Colonic mucosa (tissue), 4 donors: Measurements from ENCODE around the gene PLAAT2. TPM values are rescaled to one million over a fixed set of nuclear protein-coding genes. Genes with fewer than 3 reads are reported as not detected.
"Not testable (repeated sequence)": the region's sequence is repeated elsewhere in the genome, so short reads cannot be mapped to it uniquely, and the experiment has no call there.

Experiments
- DNase-seq: peaks from one replicate; pipeline ENCODE4 v3.0.0-alpha.2; 2020
- H3K27ac ChIP-seq: fragments of 200-600 bp; one replicate; pipeline ENCODE4 v1.8.0; 2021
- H3K27me3 ChIP-seq: fragments of 200-600 bp; one replicate; pipeline ENCODE4 v1.8.0; 2021
- H3K36me3 ChIP-seq: fragments of 200-600 bp; one replicate; pipeline ENCODE4 v1.8.0; 2021
- H3K4me1 ChIP-seq: fragments of 200-600 bp; one replicate; pipeline ENCODE4 v1.8.0; 2021; ENCODE audit warnings: mild to moderate bottlenecking
- H3K4me3 ChIP-seq: fragments of 200-600 bp; one replicate; pipeline ENCODE4 v1.8.0; 2021
- H3K9ac ChIP-seq, 2 donors: one replicate each; pipeline ENCODE4 v1.7.0; 2013; ENCODE audit warnings: control low read depth in 2 of 2, low read depth in 2 of 2, low read length in 2 of 2
- H3K9me3 ChIP-seq: fragments of 200-600 bp; one replicate; pipeline ENCODE4 v1.8.0; 2021
- intact Hi-C: fragments of 100-400 bp; cut with DNase I; formaldehyde crosslinking; loops from one replicate; pipeline ENCODE4 v1.14.1; 2022
- total RNA-seq, 2 donors: library from RNA; stranded (reverse); fragmentation: NEBNext Ultra II Directional in 1 of 2; extraction: Animal tissue kit (Norgen Biotek cat#: 25700) in 1 of 2; gene quantifications; one replicate each; pipeline ENCODE4 v1.2.1, GENCODE V29; 2021
- TF ChIP-seq, protein P1 (sequence below): fragments of 200-600 bp; IDR thresholded peaks from one replicate; pipeline ENCODE4 v1.8.0; 2022; ENCODE audit warnings: antibody characterized with exemption, mild to moderate bottlenecking
- donor health status: healthy.
- donor health status: DM: no; HTN: no; CAD: no.
- donor health status: DM: no; HTN: no; CAD: no.

PLAAT2 gene
- total RNA-seq, 2 donors from 2014 or later: 1.9 to 11.1 TPM

DNA sequence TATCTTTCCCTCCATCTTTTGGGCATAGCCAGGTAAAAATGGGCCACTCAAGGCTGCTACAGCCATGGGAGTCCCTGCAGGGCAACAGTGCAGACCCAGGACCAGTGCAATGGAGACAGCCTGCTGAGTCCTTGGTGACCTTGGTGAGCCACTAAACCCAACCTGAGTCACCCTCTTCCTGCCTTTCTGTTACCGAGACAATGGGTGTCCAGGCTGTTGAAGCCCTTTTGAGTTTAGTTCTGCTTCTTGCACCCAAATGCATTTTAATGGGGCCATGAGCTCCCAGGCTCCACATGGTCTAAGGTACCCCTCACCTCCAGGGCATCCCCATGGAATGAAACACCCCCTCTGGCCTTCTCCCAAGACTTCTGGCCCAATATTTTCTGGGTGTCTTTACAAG, 27.4 kb downstream of the PLAAT2 start:
- intact Hi-C loops: no loop called here
- Histone ChIP-seq H3K36me3 (no peaks in the 10 kb centered on the region), H3K27me3 (no peaks in the 10 kb centered on the region), H3K9ac (no peak overlapping the region), H3K9me3 (no peaks in the 10 kb centered on the region), H3K4me3 (no peak overlapping the region), H3K4me1 (peaks cover 10% of the 10 kb centered on the region), H3K27ac (peak overlapping the region; percentile 73)
- TF ChIP-seq, protein P1, sequence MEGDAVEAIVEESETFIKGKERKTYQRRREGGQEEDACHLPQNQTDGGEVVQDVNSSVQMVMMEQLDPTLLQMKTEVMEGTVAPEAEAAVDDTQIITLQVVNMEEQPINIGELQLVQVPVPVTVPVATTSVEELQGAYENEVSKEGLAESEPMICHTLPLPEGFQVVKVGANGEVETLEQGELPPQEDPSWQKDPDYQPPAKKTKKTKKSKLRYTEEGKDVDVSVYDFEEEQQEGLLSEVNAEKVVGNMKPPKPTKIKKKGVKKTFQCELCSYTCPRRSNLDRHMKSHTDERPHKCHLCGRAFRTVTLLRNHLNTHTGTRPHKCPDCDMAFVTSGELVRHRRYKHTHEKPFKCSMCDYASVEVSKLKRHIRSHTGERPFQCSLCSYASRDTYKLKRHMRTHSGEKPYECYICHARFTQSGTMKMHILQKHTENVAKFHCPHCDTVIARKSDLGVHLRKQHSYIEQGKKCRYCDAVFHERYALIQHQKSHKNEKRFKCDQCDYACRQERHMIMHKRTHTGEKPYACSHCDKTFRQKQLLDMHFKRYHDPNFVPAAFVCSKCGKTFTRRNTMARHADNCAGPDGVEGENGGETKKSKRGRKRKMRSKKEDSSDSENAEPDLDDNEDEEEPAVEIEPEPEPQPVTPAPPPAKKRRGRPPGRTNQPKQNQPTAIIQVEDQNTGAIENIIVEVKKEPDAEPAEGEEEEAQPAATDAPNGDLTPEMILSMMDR: no peak
- DNase-seq: no peak

DNA sequence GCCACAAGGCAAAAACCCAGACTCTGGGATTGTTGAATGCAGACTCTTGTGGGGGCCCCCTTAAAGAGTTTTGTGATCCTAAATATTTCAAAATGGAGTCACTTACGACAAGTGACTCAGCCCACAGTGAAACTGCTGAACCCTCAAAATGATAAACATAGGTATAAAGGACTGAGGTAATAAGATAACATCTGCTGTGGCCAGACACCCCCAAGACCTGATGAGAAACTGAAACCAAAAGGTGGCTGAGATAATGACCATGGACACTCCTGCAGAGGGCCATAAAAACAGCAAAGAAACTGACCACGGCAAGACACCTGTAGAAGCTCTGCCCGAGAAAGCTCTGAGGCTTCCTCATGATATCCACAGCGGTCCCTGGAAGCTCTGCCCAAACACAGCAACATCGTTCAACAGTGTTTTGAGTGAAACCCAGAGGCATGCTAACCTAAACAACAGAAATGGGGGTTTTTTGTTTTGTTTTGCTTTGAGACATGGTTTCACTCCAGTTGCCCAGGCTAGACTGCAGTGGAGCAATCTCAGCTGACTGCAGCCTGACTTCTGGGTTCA, 28.2 kb downstream of the PLAAT2 start:
- Histone ChIP-seq H3K27me3 (no peaks in the 10 kb centered on the region), H3K4me3 (no peak overlapping the region), H3K27ac (peak overlapping the region; percentile 73), H3K9me3 (no peaks in the 10 kb centered on the region), H3K9ac (no peak overlapping the region), H3K36me3 (no peaks in the 10 kb centered on the region), H3K4me1 (peaks cover 10% of the 10 kb centered on the region)
- no peak for DNase-seq
- TF ChIP-seq, protein P1: no peak
- intact Hi-C loops: no loop called here

DNA sequence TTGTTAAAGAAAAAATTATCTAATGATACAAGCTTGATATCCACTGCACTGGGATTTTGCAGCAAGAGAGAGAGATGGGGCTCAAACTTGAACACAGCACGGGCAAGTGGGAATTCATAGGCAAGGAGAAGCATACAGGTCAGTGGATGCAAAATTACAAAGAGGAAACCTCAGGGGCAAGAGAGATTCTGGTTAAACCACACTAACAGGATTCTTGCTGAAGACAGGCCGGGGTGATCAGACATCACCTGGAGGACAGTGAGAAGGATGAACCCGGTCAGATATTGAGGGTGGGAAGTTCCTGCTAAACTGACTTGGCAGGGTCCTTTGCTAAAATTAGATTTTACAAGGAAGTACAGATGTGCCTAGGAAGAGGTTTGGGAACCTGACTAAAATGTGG, 29.1 kb downstream of the PLAAT2 start:
- no peaks in the 10 kb centered on the region for H3K36me3 ChIP-seq
- H3K27ac ChIP-seq: no peak overlapping the region
- peaks cover 10% of the 10 kb centered on the region for H3K4me1 ChIP-seq
- TF ChIP-seq, protein P1: no peak
- intact Hi-C loops: no loop called here
- no peak for DNase-seq
- no peak overlapping the region for H3K9ac ChIP-seq
- H3K27me3 ChIP-seq: no peaks in the 10 kb centered on the region
- no peaks in the 10 kb centered on the region for H3K9me3 ChIP-seq
- H3K4me3 ChIP-seq: no peak overlapping the region

DNA sequence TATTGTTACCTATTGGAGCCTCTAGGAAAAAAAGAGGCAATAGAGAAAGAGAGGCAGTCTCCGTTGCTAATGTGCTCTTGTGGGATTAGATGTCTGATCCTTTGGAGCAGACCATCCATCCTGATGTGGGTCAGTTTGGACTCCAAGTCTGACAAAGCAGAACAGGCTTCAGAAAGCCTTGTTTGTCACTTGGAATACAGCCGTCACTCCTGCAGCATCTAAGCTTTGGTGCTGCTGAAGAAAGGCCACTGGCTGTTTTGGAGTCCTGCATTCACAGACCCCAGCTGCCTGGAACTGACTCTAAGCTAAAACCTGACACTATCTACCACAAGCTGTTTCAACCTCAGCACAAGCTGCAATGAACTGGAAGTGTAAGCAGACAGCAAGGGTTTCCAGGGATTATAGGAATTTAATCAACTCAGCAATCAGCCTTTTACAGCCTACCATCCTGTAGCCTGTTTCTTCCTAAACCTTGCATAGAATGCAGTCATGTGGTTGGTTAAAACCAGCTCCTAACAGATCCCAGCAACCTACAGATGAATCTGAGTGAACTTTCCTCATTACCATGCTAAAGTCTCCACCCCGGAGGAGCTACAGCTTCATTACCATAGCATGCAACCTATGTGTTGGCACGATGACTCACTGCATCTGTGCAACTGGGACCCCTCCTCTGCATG, 30.2 kb downstream of the PLAAT2 start:
- H3K4me3 ChIP-seq: no peak overlapping the region
- H3K27me3 ChIP-seq: no peaks in the 10 kb centered on the region
- no peak for DNase-seq
- H3K9me3 ChIP-seq: no peaks in the 10 kb centered on the region
- H3K9ac ChIP-seq: no peak overlapping the region
- TF ChIP-seq, protein P1: no peak
- peaks cover 9% of the 10 kb centered on the region for H3K4me1 ChIP-seq
- H3K27ac ChIP-seq: no peak overlapping the region
- H3K36me3 ChIP-seq: no peaks in the 10 kb centered on the region
- intact Hi-C loops: no loop called here

DNA sequence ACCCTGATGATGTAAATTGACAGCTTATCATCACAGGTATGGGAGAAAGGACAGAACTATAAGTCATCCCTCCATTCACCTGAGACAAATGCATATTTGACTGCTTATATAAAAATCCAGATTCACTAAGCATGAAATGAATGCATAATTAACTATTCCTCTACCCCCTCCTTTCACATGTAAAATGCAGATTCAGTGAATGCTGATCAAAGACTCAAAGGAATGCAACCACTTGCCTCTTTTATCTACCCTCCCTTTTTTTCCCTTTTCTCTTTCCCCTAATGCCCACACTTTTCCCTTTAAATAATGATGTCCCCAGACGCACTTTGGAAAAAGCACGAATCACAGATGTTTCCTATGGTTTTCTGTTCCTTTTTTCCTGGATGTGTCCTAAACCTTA, 31.1 kb downstream of the PLAAT2 start:
- Histone ChIP-seq H3K27ac (no peak overlapping the region), H3K36me3 (no peaks in the 10 kb centered on the region), H3K4me1 (peaks cover 6% of the 10 kb centered on the region), H3K27me3 (no peaks in the 10 kb centered on the region), H3K9ac (no peak overlapping the region), H3K4me3 (no peak overlapping the region), H3K9me3 (no peaks in the 10 kb centered on the region)
- no peak for DNase-seq
- intact Hi-C loops: no loop called here
- TF ChIP-seq, protein P1: no peak

DNA sequence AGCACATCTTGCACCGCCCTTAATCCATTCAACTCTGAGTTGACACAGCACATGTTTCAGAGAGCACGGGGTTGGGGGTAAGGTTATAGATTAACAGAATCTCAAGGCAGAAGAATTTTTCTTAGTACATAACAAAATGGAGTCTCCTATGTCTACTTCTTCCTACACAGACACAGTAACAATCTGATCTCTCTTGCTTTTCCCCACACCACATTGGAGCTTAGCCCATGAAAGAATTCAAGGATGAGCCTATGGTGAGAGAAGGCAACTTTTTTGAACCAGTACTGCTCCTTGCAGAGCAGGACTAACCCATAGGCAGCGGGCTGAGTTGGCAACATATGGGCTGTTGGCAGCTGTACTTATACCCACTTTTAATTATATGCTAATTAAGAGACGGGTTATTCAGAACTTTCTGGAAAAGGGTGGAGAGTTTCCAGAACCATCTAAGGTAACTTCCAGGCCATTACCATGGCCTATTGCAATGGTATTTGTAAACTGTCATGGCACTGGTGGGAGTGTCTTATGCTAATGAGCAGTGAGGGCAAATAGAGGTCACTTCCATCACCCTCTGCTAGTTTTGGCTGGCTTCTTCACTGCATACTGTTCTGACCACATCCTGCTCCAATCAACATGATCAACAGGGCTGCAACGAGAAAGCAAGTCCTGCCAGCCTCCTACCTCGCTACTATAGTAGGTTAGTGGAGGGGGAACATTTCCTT, 31.9 kb downstream of the PLAAT2 start:
- H3K9me3 ChIP-seq, H3K27ac ChIP-seq, H3K4me3 ChIP-seq, H3K27me3 ChIP-seq, H3K9ac ChIP-seq, intact Hi-C loops, H3K36me3 ChIP-seq, H3K4me1 ChIP-seq: not testable (repeated sequence)
- DNase-seq: peak; percentile 26
